ENCODE data around the gene SCEL. TPM values are rescaled to one million over a fixed set of nuclear protein-coding genes. Genes with fewer than 3 reads are reported as not detected.

SCEL gene
- total and polyA plus RNA-seq, 2 donors (not counting 3 experiments of a cell fraction or from before 2014, with no cell fraction given): not detected

DNA sequence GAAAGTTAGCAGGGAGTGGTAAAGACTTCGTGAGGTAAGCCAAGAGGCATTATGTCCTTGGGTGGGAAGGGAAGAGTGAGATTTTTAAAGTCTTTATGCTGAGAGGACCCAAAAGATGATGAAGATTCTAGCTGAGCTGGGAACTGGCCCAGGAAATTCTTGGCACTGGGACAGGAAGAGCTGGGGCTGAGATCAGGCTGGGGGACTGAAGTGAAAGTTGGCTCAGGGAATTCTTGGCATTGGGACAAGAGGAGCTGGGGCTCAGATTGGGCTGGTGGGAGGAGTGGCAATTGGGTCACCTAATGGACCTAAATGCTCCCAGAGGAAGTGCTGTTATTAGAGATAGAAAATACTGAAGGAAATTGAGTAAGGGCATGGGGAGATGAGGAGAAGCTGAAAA, 8.8 kb downstream of the SCEL start:
- dilution Hi-C loops (cut with MboI; ENCODE audit: extremely low pct_ligation_motif_present, low sequenced_read_pairs): no loop called here
- no peaks in the 10 kb centered on the region for H3K79me2 ChIP-seq (ENCODE audit: control insufficient read depth, insufficient read depth, low read length)
- intact Hi-C loops (cut with micrococcal nuclease): loop anchor here (1.0 to 2.0 kb wide), 2 partner anchors 21 to 22 kb away; no protein-coding TSS in a partner anchor
- H3K27ac ChIP-seq (ENCODE audit: insufficient read depth, low read depth, low read length): no peak overlapping the region
- H3K9me3 ChIP-seq (replicated peaks; ENCODE audit: control insufficient read depth, insufficient read depth, low read length): no peaks in the 10 kb centered on the region
- POLR2A ChIA-PET: interaction anchor here (0.6 to 0.8 kb wide), 2 partner anchors 52 to 219 kb away, joined by 3 read pairs; no protein-coding TSS in a partner anchor
- CTCF ChIA-PET: interaction anchor here (0.9 to 3.6 kb wide), 8 partner anchors 15 to 66 kb away, joined by 3 to 21 read pairs (median 4); no protein-coding TSS in a partner anchor
- H2AFZ ChIP-seq (ENCODE audit: low read depth, low read length): no peak overlapping the region
- TF ChIP-seq JUN (IDR thresholded peaks at IDR 0.05; ENCODE audit: borderline replicate concordance, insufficient read depth, insufficient read length, low read depth): no peak
- no peak for TF ChIP-seq MYC (IDR thresholded peaks at IDR 0.05; ENCODE audit: low read depth, low read length)
- TF ChIP-seq, protein P1, sequence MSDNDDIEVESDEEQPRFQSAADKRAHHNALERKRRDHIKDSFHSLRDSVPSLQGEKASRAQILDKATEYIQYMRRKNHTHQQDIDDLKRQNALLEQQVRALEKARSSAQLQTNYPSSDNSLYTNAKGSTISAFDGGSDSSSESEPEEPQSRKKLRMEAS (IDR thresholded peaks at IDR 0.05; ENCODE audit: insufficient read depth, insufficient read length): no peak
- no peak for TF ChIP-seq FOS (IDR thresholded peaks at IDR 0.05; ENCODE audit: borderline replicate concordance, insufficient read depth, low read length)
- DNase-seq (ENCODE audit: low read depth, low spot score): peak; percentile 71
- H3K27me3 ChIP-seq (ENCODE audit: control insufficient read depth in 2 of 2, insufficient read depth in 2 of 2, low read length in 2 of 2): peaks cover 0 to 2% of the 10 kb centered on the region in 2 experiments
- no TSS peak for BruUV-seq (replicated peaks)
- no peaks in the 10 kb centered on the region for H4K20me1 ChIP-seq (replicated peaks; ENCODE audit: control insufficient read depth, extremely low read depth, insufficient read depth, low read length)
- no peak for FAIRE-seq
- H3K9me1 ChIP-seq (replicated peaks; ENCODE audit: control insufficient read depth, extremely low read depth, insufficient read depth, low read length): no peaks in the 10 kb centered on the region
- peak overlapping the region; percentile 62 for H3K4me2 ChIP-seq (ENCODE audit: insufficient read depth, low read length)
- no peak overlapping the region for H3K4me3 ChIP-seq (replicated peaks in 1 of 3; ENCODE audit: insufficient read depth in 1 of 3, low read depth in 1 of 3, low read length in 3 of 3)
- H3K36me3 ChIP-seq (ENCODE audit: control insufficient read depth in 2 of 2, extremely low read depth in 1 of 2, insufficient read depth in 2 of 2, low read length in 2 of 2): no peaks in the 10 kb centered on the region
- peaks cover 8% of the 10 kb centered on the region for H3K4me1 ChIP-seq (ENCODE audit: control insufficient read depth, extremely low read depth, insufficient read depth, low read length)
- H3K9ac ChIP-seq (replicated peaks; ENCODE audit: extremely low read depth, insufficient read depth, low read length): no peak overlapping the region

DNA sequence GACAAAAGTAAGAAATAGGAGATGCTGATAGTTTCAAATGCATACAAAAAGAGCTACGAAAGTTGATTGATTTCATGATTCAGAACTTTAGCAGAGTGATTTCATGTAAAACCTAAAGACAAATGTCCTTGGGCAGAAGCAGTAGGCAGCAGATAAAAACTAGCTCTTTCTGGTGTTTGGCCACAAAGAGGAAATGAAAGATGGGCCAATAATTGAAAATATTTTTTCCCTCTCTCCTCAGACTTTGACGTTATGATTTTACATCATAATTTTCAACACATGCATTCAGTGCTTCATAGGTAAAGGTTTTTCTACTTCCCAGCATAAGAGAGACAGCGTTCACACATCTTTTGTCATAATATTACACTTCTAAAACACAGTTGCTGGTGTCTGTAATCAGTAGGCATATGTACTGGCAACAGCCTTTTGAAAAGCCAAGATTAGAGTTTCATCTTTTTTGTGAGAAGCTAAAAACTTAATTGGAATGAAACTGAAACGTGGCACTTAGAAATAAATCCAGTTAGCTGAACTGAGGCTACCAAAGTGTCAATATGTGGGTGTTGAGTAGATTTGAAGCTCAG, 9.3 kb downstream of the SCEL start:
- no peak overlapping the region for H3K27ac ChIP-seq (ENCODE audit: insufficient read depth, low read depth, low read length)
- H3K9me3 ChIP-seq (replicated peaks; ENCODE audit: control insufficient read depth, insufficient read depth, low read length): no peaks in the 10 kb centered on the region
- intact Hi-C loops (cut with micrococcal nuclease) (loop anchor here (1.0 to 2.0 kb wide), 2 partner anchors 20 to 22 kb away; no protein-coding TSS in a partner anchor), dilution Hi-C loops (cut with MboI; ENCODE audit: extremely low pct_ligation_motif_present, low sequenced_read_pairs) (no loop called here)
- H3K9ac ChIP-seq (replicated peaks; ENCODE audit: extremely low read depth, insufficient read depth, low read length): no peak overlapping the region
- ChIA-PET POLR2A (interaction anchor here (0.6 to 0.8 kb wide), 2 partner anchors 52 to 219 kb away, joined by 3 read pairs; no protein-coding TSS in a partner anchor), CTCF (interaction anchor here (0.9 to 3.6 kb wide), 7 partner anchors 20 to 66 kb away, joined by 3 to 21 read pairs (median 6); no protein-coding TSS in a partner anchor)
- TF ChIP-seq MYC (IDR thresholded peaks at IDR 0.05; ENCODE audit: low read depth, low read length) (no peak), POLR2A (IDR thresholded peaks at IDR 0.05; ENCODE audit: low read depth, low read length) (no peak), POLR2AphosphoS5 (IDR thresholded peaks at IDR 0.05; ENCODE audit: insufficient read depth, low read depth, low read length) (no peak), EZH2 (IDR thresholded peaks at IDR 0.05; ENCODE audit: borderline replicate concordance, low read depth, low read length, severe bottlenecking) (no peak), JUN (IDR thresholded peaks at IDR 0.05; ENCODE audit: borderline replicate concordance, insufficient read depth, insufficient read length, low read depth) (no peak)
- no TSS peak for BruUV-seq (replicated peaks)
- H4K20me1 ChIP-seq (replicated peaks; ENCODE audit: control insufficient read depth, extremely low read depth, insufficient read depth, low read length): no peaks in the 10 kb centered on the region
- no peak overlapping the region for H3K4me3 ChIP-seq (replicated peaks in 1 of 3; ENCODE audit: insufficient read depth in 1 of 3, low read depth in 1 of 3, low read length in 3 of 3)
- H2AFZ ChIP-seq (ENCODE audit: low read depth, low read length): no peak overlapping the region
- peak overlapping the region; percentile 62 for H3K4me2 ChIP-seq (ENCODE audit: insufficient read depth, low read length)
- peaks cover 0 to 2% of the 10 kb centered on the region in 2 experiments for H3K27me3 ChIP-seq (ENCODE audit: control insufficient read depth in 2 of 2, insufficient read depth in 2 of 2, low read length in 2 of 2)
- peaks cover 8% of the 10 kb centered on the region for H3K4me1 ChIP-seq (ENCODE audit: control insufficient read depth, extremely low read depth, insufficient read depth, low read length)
- no peaks in the 10 kb centered on the region for H3K79me2 ChIP-seq (ENCODE audit: control insufficient read depth, insufficient read depth, low read length)
- FAIRE-seq (no peak), DNase-seq (ENCODE audit: low read depth, low spot score) (peak; percentile 3)
- H3K9me1 ChIP-seq (replicated peaks; ENCODE audit: control insufficient read depth, extremely low read depth, insufficient read depth, low read length): no peaks in the 10 kb centered on the region
- H3K36me3 ChIP-seq (ENCODE audit: control insufficient read depth in 2 of 2, extremely low read depth in 1 of 2, insufficient read depth in 2 of 2, low read length in 2 of 2): no peaks in the 10 kb centered on the region

All from endothelial cell of umbilical vein (primary cell).